GM18519 (cell line): ENCODE results near the gene ADGRA1.
"Not testable (repeated sequence)": the region's sequence is repeated elsewhere in the genome, so short reads cannot be mapped to it uniquely, and the experiment has no call there.

Experiments
- ATAC-seq: cut with Tn5 transposase; IDR thresholded peaks from one replicate; pipeline ENCODE4 v1.9.1; 2021; ENCODE audit warnings: mild to moderate bottlenecking, moderate library complexity; ENCODE audit not compliant: unreplicated experiment, low FRiP score

Gene ADGRA1

DNA sequence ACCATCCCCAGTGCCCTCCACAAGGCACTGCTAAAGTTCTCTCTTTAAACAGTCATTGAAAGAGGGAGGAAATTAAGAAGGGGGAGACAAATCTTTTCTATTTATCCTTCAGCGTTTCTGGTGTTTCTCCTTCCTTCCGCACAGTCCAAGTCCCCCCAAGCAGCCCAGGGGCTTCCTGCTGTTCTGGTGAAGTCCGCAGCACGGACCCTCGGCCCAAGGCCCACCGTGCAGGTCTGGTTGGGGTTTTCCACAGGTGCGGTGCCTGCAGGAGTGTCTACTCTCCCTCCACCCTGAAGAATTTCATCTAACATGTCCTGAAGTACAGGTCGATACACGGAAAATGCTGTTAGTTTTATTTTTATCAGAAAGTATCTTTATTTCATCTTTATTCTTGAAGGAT is 38.2 kb downstream of the ADGRA1 start:
- ATAC-seq, result no peak

DNA sequence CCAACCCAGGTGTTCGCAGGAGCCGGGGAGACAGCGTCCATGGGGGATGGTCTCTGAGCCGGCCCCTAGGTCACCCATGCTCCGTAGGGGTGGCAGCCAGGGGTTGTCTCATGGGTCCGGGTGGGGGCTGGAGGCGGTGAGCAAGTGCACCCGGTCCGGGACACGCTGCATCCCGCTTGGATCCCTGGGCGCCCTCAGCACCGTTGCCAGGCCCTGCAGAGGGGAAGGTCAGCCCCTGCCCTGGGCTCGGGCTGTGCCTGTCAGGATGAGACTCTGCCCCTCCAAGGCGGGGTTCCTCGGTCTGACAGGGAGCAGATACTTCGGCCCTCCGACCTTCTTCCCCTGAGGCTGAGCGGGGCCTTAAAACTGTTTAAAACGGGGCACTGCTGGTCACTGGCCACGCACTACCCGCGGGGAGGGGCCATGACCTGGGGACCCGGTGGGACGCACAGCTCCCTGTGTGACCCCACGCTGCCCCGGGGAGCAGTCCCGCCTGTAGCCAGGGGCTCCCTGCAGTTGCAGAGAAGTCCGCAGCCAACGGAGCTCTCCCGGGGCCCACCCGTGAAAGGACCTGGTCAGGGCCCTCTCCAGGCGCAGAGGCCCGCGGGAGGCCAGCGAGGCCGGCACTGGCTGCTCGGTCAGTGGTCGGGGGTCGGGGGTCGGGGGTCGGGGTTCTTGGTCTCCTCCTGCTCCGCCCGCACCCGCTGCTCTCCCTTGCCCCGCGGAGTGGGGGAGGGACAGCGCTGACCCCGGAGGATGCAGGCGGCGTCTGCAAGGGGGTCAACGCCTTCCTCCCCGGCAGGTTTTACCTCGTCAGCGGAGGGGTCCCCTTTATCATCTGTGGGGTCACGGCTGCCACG is 38.9 kb downstream of the ADGRA1 start:
- no peak for ATAC-seq

DNA sequence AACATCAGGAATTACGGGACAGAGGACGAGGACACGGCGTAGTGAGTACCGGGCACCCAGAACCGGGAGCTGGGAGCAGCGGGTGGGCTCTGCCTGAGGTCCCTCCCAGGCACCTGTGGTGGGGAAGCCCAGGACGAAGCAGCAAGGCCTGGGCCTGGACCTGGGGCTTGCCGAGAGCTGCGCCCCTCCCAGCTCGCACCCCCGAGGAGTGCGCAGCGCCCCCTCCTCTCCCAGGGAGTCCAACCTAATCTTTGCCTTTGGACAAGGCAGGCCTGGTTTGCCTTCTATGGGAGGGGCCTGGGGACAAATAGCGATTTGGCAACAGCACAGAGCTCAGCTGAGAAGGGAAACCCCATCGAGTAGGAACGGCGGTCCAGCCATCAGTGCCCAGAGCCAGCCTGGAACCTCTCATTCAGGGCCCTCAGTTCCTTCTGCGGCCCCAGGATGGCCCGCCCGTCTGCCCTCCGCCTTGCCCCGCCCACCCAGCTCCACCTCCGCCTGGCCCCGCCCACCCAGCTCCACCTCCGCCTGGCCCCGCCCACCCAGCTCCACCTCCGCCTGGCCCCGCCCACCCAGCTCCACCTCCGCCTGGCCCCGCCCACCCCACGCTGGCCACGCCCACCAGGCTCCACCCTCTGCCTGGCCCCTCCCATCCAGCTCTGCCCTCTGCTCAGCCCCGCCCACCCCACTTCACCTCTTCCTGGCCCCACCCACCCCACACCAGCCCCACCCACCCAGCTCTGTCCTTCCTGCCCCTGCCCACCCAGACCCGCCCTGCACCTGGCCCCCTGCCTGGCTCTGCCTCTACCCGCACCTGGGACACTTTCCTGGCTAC is 39.8 kb downstream of the ADGRA1 start:
- no peak for ATAC-seq

DNA sequence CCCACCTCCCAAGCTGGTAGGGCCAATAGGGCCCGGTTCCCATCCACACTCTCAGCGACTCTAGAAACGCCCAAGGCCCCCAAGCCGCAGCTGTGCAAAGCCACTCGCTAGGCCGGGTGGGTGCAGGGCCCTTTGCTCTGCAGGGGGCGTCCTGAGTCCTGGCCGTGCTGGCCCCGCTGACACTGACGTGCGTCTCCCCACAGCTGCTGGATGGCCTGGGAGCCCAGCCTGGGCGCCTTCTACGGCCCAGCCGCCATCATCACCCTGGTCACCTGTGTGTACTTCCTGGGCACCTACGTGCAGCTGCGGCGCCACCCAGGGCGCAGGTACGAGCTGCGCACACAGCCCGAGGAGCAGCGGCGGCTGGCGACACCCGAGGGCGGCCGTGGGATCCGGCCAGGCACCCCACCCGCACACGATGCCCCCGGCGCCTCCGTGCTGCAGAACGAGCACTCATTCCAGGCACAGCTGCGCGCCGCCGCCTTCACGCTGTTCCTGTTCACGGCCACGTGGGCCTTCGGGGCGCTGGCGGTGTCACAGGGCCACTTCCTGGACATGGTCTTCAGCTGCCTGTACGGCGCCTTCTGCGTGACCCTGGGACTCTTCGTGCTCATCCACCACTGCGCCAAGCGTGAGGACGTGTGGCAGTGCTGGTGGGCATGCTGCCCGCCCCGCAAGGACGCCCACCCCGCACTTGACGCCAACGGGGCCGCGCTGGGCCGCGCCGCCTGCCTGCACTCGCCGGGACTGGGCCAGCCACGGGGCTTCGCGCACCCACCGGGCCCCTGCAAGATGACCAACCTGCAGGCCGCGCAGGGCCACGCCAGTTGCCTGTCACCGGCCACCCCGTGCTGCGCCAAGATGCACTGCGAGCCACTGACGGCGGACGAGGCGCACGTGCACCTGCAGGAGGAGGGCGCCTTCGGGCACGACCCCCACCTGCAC is 40.7 kb downstream of the ADGRA1 start:
- no peak for ATAC-seq

DNA sequence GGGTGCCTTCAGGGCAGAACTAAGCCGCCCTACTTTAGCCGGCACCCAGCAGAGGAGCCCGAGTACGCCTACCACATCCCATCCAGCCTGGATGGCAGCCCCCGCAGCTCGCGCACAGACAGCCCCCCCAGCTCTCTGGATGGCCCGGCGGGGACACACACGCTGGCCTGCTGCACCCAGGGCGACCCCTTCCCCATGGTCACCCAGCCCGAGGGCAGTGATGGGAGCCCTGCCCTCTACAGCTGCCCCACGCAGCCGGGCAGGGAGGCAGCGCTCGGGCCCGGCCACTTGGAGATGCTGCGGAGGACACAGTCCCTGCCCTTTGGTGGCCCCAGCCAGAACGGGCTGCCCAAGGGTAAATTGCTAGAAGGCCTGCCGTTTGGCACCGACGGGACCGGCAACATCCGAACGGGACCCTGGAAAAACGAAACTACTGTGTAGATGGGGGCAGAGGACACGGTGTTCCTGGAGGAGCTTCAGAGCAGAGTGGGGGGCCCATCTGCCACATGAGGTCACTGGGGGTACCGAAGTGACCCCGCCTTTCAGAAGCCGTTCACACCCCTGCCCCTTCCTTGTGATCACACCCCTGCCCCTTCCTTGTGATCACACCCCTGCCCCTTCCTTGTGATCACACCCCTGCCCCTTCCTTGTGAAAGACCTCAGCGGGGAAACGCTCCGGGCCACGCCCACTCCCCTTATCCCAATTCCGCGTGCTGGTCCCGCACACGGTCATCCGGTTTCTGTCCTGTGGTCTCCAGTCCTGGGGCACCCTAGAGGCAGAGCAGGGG is 41.5 kb downstream of the ADGRA1 start:
- no peak for ATAC-seq

DNA sequence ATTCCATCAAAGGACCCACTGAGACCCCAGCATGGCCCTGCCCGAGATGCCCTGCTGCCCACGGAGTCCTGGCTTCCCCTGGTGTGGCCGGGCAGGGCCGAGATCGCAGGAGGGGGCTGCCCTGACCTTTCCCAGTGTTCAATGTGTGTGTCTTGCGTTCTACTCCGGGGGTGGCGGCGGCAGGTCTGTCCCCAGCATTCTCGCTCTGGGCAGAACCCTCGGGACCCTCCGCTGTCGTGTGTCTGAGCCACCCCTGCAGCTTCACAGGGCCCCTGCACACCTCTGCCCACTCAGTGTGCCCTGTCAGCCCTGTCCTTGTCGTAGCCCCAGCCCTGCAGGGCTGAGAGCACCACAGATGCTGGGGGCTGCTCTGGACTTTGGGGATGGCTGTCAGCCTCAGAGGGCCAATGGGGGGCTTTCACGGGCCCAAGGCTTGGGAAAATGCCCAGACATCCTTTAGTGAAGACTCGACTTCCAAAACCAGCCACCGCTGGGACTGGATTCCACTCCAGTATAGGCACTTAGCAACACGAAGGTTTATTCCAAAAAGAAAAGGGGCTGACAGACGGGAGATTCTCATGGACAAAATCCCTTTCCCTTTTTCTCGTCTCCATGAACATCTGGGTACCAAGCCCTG is 42.3 kb downstream of the ADGRA1 start:
- ATAC-seq, result no peak

DNA sequence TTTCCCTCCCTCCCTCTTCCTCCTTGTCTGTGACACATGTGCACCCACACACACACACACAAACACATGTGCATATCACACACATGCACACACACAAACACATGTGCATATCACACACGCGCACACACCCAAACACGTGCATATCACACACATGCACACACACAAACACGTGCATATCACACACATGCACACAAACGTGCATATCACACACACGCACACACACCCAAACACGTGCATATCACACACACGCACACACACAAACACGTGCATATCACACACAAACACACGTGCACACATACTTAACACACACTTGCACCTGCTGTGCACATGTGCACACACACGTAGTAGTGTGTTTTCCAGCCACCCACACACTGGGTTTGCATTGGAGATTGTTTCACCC is 42.9 kb downstream of the ADGRA1 start:
- ATAC-seq, result no peak

DNA sequence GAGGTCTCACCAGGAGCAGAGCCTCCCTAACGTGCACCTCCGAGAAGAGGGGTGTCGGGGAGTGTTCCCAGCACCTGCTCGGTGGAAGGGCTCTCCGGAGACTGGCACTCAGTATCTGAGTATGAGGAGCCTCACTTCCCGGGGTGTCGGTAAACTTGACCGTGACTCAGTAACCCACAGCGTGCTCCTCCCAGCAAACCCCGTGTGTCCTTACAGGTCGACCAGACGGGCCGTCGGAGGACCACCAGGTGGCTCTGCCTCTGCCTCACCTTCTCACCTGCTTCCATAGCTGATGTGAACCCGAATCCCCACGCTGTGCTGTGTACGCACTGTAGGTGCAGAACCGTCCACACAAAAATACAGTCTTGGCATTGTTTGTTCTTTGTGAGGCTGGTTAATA is 43.3 kb downstream of the ADGRA1 start:
- no peak for ATAC-seq

DNA sequence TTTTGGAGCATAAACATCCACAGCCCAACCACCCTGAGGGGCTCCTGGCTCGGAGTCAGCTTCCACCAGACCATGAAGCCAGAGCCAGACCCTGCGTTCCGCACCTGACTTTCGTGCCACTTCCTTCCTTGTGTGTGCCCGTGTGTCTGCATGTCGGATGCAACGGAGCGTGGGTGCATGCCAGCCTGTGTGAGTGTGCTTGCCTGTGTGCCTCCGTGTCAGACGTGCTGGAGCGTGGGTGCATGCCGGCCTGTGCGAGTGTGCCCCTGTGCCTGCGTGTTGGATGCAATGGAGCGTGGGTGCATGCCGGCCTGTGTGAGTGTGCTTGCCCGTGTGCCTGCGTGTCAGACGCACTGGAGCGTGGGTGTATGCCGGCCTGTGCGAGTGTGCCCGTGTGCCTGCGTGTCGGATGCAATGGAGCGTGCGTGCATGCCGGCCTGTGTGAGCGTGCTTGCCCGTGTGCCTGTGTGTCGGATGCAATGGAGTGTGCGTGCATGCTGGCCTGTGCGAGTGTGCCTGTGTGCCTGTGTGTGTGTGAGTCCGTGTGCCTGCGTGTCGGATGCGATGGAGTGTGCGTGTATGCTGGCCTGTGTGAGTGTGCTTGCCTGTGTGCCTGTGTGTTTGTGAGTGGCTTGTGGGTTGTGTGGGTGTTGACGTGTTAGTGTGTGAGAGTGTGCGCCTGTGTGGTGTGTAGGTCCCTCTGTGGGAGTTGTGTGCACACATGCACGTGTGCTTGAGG is 44.2 kb downstream of the ADGRA1 start:
- ATAC-seq, result no peak

DNA sequence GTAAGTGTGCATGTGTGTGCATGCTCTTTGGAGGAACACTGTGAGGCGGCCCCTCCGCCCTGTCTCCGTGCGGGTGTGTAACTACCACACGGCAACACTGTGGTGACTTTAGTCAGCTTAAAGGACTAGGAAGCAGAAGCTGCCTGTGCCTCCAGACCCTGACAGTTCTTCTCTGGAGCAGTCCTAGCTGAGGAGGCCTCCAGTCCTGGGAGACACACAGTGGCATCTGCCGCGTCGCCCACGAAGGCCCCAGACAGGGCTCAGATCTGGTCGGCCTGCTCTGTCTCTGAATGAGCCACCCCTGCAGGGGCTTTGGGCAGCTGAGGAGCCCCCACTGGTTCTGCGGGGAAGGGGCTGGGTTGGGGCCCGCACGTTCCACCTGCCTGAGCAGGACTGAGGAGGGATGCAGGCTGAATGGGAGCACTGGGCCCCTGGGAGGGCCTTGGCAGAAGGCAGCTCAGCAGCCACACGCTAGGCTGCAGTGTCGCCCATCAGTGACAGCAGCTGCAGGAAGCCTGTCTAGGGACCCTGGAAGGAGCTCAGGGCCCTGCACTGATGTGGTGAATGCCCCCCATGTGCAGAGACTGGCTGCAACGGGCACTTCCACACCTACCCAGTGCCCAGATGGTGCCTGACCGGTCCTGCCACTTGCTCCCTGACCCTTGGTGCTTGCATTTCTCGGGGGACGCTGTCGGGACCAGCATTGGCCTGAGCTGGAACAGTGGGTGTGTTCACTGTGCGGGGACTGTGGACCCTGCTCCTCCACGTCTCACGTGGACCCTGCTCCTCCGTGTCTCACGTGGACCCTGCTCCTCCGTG is 45.0 kb downstream of the ADGRA1 start:
- no peak for ATAC-seq

DNA sequence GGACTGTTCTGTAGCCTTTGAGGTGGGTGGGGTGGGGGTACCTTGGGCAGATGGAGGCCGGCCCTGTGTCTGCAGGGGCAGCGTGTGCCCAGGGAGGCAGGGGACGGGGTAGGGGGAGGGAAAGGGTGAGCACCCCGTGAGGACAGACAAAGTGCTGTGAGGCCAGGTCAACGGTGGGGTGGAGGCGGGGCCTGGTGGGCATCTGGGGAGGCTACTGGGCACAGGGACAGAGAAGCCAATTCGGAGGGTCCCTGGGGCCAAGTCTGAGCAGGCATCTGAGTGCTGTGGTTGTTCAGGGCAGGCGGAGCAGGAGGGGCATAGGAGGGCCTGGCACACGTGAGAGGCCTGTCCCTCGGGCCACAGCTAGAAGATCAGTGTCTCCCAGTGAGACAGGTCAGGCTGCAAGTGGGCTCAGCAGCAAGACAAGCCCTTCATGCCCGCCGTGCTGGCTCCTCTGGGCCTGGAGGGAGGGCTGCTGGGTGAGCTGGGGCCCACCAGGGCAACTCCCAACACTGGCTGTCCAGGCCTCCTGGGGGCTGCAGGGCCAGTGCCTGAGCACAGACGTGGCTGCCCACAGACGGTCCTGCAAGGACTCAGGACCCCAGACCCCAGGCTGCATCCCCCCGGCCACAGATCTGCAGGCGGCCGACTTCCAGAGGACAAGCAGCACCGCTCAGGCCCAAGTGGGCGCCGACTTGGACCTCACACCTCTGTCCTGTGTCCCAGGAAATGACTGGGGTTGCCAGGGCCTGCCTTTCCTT is 45.9 kb downstream of the ADGRA1 start:
- no peak for ATAC-seq

DNA sequence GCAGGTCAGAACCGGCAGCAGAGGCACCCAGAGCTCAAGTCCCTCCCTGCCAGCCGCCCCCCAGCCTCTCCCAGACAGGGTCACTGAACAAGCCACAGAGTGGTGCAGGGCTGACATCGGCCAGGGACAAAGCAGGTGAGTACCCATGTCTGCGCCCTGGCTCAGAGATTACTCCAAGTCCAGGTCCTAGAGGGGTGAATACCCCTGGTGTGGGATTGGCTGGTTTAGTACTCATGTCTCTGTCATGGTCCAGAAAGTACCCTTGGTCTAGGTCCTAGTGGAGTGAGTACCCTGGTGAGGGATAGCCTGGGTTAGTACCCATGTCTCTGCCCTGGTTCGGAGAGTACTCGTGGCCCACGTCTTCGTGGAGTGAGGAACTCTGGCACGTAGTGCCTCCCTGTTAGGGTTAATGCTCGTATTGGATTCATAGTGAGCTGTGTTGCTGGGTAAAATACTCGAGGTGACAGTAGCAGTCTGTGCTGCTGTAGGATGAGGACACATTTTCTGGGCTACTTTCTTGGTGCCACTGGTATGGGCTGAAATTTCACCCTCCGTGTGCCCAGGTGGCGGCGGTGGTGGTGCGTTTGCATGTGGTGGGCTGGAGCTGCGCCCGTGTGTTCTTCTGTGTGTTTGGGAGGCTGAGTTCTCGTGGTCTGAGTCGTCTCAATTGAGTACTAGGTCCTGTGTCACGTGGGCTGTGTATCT is 46.8 kb downstream of the ADGRA1 start:
- no peak for ATAC-seq

DNA sequence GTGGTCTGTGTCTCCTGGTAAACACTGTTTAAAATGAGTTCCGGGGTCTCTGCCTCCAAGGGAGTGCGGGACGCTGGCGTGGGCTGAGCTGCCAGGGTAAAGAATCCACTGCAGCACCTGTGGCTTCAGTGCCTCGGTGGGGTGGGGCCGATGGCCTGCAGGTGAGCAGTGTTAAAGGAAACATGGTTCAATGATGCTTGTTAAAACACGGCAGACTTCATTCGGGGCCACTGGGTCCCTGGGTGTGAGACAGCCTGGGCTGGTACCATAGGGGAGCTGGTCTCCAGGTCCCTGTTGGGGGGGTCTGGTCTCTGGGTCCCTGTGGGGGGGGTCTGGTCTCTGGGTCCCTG is 47.4 kb downstream of the ADGRA1 start:
- no peak for ATAC-seq

DNA sequence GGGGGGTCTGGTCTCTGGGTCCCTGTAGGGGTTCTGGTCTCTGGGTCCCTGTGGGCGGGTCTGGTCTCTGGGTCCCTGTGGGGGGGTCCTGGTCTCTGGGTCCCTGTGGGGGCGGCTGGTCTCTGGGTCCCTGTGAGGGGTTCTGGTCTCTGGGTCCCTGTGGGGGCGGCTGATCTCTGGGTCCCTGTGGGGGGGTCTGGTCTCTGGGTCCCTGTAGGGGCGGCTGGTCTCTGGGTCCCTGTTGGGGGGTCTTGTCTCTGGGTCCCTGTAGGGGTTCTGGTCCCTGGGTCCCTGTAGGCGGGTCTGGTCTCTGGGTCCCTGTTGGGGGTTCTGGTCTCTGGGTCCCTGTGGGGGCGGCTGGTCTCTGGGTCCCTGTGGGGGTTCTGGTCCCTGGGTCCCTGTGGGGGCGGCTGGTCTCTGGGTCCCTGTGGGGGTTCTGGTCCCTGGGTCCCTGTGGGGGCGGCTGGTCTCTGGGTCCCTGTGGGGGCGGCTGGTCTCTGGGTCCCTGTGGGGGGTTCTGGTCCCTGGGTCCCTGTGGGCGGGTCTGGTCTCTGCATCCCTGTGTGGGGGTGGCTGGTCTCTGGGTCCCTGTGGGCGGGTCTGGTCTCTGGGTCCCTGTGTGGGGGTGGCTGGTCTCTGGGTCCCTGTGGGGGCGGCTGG is 49.9 kb downstream of the ADGRA1 start:
- not testable (repeated sequence) for ATAC-seq

DNA sequence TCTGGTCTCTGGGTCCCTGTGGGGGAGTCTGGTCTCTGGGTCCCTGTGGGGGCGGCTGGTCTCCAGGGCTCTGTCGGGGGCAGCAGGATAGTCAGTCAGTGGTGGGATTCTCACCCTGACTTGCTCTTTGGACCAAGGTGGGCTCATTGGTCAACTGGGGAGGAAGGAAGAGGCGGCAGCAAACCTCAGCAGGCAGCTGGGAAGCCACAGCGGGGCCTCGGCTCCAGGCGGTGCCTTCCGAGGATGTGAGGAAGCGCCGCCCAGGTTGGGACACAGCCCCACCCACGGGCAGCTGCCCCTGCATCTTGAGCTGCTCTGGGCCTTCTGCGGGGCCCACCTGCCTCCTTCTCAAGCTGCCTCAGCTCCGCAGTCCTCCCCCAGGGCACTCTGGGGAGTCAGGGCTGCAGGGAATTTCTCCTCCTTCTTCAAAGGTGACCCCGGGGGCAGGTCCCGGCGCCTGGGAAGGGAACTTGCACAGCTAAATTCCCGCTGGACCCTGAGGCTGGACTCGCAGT is 51.9 kb downstream of the ADGRA1 start:
- no peak for ATAC-seq
